ENCODE results near the gene RGL4. TPM values are rescaled to one million over a fixed set of nuclear protein-coding genes. Genes with fewer than 3 reads are reported as not detected.

Gene RGL4
- total and polyA plus RNA-seq, 2 experiments from 2014 or later: 0.16 TPM; not detected in 1

GRCh38 chr22:23737696-23738095 lies 46.9 kb downstream of the RGL4 start (continued):
- TF ChIP-seq STAT1 (IDR thresholded peaks at IDR 0.05; ENCODE audit: unreplicated experiment): no peak
- TF ChIP-seq ZNF331 (CRISPR knock-in tag; IDR thresholded peaks at IDR 0.05; ENCODE audit: low read depth): no peak
- no peak for TF ChIP-seq NANOG (IDR thresholded peaks at IDR 0.05; ENCODE audit: borderline replicate concordance)

GRCh38 chr22:23742505-23743264 lies 51.9 kb downstream of the RGL4 start:
- no peak overlapping the region for H3K27ac ChIP-seq (ENCODE audit: low read depth)
- H3K4me2 ChIP-seq: no peak overlapping the region
- no peaks in the 10 kb centered on the region for H3K4me1 ChIP-seq (ENCODE audit: insufficient read depth)
- DNase-seq (ENCODE audit: low spot score) (no peak), ATAC-seq (no peak)
- TF ChIP-seq POLR2AphosphoS5 (IDR thresholded peaks at IDR 0.05; ENCODE audit: low read depth) (no peak), ZNF331 (CRISPR knock-in tag; IDR thresholded peaks at IDR 0.05; ENCODE audit: low read depth) (no peak), CREB1 (CRISPR knock-in tag; IDR thresholded peaks at IDR 0.05; ENCODE audit: low read depth) (no peak), EZH2phosphoT487 (IDR thresholded peaks at IDR 0.05; ENCODE audit: unreplicated experiment) (no peak), NANOG (IDR thresholded peaks at IDR 0.05; ENCODE audit: borderline replicate concordance) (no peak), STAT1 (IDR thresholded peaks at IDR 0.05; ENCODE audit: unreplicated experiment) (no peak)
- H3K79me2 ChIP-seq (replicated peaks; ENCODE audit: insufficient read depth): no peaks in the 10 kb centered on the region
- Mint-ChIP-seq H3K4me1 (peaks cover 2% of the 10 kb centered on the region; the same call in 1 of the 3 replicates), H3K4me3 (no peak overlapping the region), H3K36me3 (ENCODE audit: low read depth) (peaks cover 20% of the 10 kb centered on the region), H3K27ac (no peak overlapping the region), H3K27me3 (ENCODE audit: insufficient read depth, low read depth, poor library complexity) (peaks cover 6% of the 10 kb centered on the region), H3K9me3 (no peaks in the 10 kb centered on the region; the same call in 2 of the 3 replicates)
- H3K27me3 ChIP-seq (ENCODE audit: insufficient read depth): no peaks in the 10 kb centered on the region
- H3K9me2 ChIP-seq (ENCODE audit: insufficient read depth): no peaks in the 10 kb centered on the region
- H3K4me3 ChIP-seq: no peak overlapping the region
- no peak overlapping the region for H2AFZ ChIP-seq
- H3F3A ChIP-seq (replicated peaks; ENCODE audit: low read depth): no peaks in the 10 kb centered on the region
- H4K20me1 ChIP-seq (replicated peaks; ENCODE audit: insufficient read depth): no peaks in the 10 kb centered on the region
- H3K36me3 ChIP-seq (ENCODE audit: insufficient read depth): no peaks in the 10 kb centered on the region

GRCh38 chr22:23743303-23743705 lies 52.5 kb downstream of the RGL4 start:
- DNase-seq (ENCODE audit: low spot score) (no peak), ATAC-seq (no peak)
- Histone ChIP-seq H4K20me1 (replicated peaks; ENCODE audit: insufficient read depth) (no peaks in the 10 kb centered on the region), H3F3A (replicated peaks; ENCODE audit: low read depth) (no peaks in the 10 kb centered on the region), H2AFZ (no peak overlapping the region), H3K36me3 (ENCODE audit: insufficient read depth) (no peaks in the 10 kb centered on the region), H3K79me2 (replicated peaks; ENCODE audit: insufficient read depth) (no peaks in the 10 kb centered on the region), H3K4me3 (no peak overlapping the region), H3K27ac (ENCODE audit: low read depth) (no peak overlapping the region), H3K4me2 (no peak overlapping the region), H3K4me1 (ENCODE audit: insufficient read depth) (no peaks in the 10 kb centered on the region), H3K9me2 (ENCODE audit: insufficient read depth) (no peaks in the 10 kb centered on the region), H3K27me3 (ENCODE audit: insufficient read depth) (no peaks in the 10 kb centered on the region)
- Mint-ChIP-seq H3K27me3 (ENCODE audit: insufficient read depth, low read depth, poor library complexity) (peaks cover 8% of the 10 kb centered on the region), H3K4me3 (no peak overlapping the region), H3K27ac (no peak overlapping the region), H3K36me3 (ENCODE audit: low read depth) (peaks cover 20% of the 10 kb centered on the region), H3K4me1 (peaks cover 2% of the 10 kb centered on the region; the same call in 1 of the 3 replicates), H3K9me3 (no peaks in the 10 kb centered on the region; the same call in 2 of the 3 replicates)
- TF ChIP-seq STAT1 (IDR thresholded peaks at IDR 0.05; ENCODE audit: unreplicated experiment): no peak
- no peak for TF ChIP-seq CREB1 (CRISPR knock-in tag; IDR thresholded peaks at IDR 0.05; ENCODE audit: low read depth)
- no peak for TF ChIP-seq ETS1 (IDR thresholded peaks at IDR 0.05)
- TF ChIP-seq JUNB (IDR thresholded peaks at IDR 0.05; ENCODE audit: unreplicated experiment): no peak
- TF ChIP-seq EZH2 (IDR thresholded peaks at IDR 0.05; ENCODE audit: low read depth, unreplicated experiment): no peak
- TF ChIP-seq NANOG (IDR thresholded peaks at IDR 0.05; ENCODE audit: borderline replicate concordance): no peak
- TF ChIP-seq, protein P1, sequence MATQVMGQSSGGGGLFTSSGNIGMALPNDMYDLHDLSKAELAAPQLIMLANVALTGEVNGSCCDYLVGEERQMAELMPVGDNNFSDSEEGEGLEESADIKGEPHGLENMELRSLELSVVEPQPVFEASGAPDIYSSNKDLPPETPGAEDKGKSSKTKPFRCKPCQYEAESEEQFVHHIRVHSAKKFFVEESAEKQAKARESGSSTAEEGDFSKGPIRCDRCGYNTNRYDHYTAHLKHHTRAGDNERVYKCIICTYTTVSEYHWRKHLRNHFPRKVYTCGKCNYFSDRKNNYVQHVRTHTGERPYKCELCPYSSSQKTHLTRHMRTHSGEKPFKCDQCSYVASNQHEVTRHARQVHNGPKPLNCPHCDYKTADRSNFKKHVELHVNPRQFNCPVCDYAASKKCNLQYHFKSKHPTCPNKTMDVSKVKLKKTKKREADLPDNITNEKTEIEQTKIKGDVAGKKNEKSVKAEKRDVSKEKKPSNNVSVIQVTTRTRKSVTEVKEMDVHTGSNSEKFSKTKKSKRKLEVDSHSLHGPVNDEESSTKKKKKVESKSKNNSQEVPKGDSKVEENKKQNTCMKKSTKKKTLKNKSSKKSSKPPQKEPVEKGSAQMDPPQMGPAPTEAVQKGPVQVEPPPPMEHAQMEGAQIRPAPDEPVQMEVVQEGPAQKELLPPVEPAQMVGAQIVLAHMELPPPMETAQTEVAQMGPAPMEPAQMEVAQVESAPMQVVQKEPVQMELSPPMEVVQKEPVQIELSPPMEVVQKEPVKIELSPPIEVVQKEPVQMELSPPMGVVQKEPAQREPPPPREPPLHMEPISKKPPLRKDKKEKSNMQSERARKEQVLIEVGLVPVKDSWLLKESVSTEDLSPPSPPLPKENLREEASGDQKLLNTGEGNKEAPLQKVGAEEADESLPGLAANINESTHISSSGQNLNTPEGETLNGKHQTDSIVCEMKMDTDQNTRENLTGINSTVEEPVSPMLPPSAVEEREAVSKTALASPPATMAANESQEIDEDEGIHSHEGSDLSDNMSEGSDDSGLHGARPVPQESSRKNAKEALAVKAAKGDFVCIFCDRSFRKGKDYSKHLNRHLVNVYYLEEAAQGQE (IDR thresholded peaks at IDR 0.05; ENCODE audit: unreplicated experiment): no peak
- no peak for TF ChIP-seq ZNF331 (CRISPR knock-in tag; IDR thresholded peaks at IDR 0.05; ENCODE audit: low read depth)
- TF ChIP-seq, protein P2, sequence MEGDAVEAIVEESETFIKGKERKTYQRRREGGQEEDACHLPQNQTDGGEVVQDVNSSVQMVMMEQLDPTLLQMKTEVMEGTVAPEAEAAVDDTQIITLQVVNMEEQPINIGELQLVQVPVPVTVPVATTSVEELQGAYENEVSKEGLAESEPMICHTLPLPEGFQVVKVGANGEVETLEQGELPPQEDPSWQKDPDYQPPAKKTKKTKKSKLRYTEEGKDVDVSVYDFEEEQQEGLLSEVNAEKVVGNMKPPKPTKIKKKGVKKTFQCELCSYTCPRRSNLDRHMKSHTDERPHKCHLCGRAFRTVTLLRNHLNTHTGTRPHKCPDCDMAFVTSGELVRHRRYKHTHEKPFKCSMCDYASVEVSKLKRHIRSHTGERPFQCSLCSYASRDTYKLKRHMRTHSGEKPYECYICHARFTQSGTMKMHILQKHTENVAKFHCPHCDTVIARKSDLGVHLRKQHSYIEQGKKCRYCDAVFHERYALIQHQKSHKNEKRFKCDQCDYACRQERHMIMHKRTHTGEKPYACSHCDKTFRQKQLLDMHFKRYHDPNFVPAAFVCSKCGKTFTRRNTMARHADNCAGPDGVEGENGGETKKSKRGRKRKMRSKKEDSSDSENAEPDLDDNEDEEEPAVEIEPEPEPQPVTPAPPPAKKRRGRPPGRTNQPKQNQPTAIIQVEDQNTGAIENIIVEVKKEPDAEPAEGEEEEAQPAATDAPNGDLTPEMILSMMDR (conservative IDR thresholded peaks at IDR 0.05; ENCODE audit: low read depth in 2 of 2): no peak

Measured in GM23338 (cell line).